ENCODE measurements around the gene OLFM1.

The OLFM1 gene

GRCh38 chr9:135087489-135087792 lies at the start of gene OLFM1:
Gene OLFM1, plus strand, starts transcription at chr9:135087668. Its CDS starts 322 bp downstream, at chr9:135087990.
- TF ChIP-seq CTCF (IDR thresholded peaks at IDR 0.05; ENCODE audit: low read depth, low read length) = peak; percentile 37; the same call in 1 of the 2 replicates
- no peak within 1 kb of the TSS for H3K4me3 ChIP-seq (ENCODE audit: low read depth, low read length)

GRCh38 chr9:135038331-135038730 lies 49.1 kb upstream of the OLFM1 start:
- H3K4me3 ChIP-seq (ENCODE audit: low read depth, low read length) = no peak overlapping the region
- TF ChIP-seq CTCF (IDR thresholded peaks at IDR 0.05; ENCODE audit: low read depth, low read length) = no peak

GRCh38 chr9:135038826-135039225 lies 48.6 kb upstream of the OLFM1 start:
- no peak overlapping the region for H3K4me3 ChIP-seq (ENCODE audit: low read depth, low read length)
- TF ChIP-seq CTCF (IDR thresholded peaks at IDR 0.05; ENCODE audit: low read depth, low read length) = no peak

- H3K4me3 ChIP-seq (ENCODE audit: low read depth, low read length) = no peak overlapping the region
- no peak for TF ChIP-seq CTCF (IDR thresholded peaks at IDR 0.05; ENCODE audit: low read depth, low read length)
Measured at GRCh38 chr9:135039266-135039870, 48.1 kb upstream of the OLFM1 start.

GRCh38 chr9:135039916-135040645 lies 47.4 kb upstream of the OLFM1 start:
- H3K4me3 ChIP-seq (ENCODE audit: low read depth, low read length) = no peak overlapping the region
- no peak for TF ChIP-seq CTCF (IDR thresholded peaks at IDR 0.05; ENCODE audit: low read depth, low read length)

GRCh38 chr9:135040892-135041291 lies 46.6 kb upstream of the OLFM1 start:
- H3K4me3 ChIP-seq (ENCODE audit: low read depth, low read length) = no peak overlapping the region
- TF ChIP-seq CTCF (IDR thresholded peaks at IDR 0.05; ENCODE audit: low read depth, low read length) = no peak

GRCh38 chr9:135043345-135043744 lies 44.1 kb upstream of the OLFM1 start:
- TF ChIP-seq CTCF (IDR thresholded peaks at IDR 0.05; ENCODE audit: low read depth, low read length) = no peak
- H3K4me3 ChIP-seq (ENCODE audit: low read depth, low read length) = no peak overlapping the region
